Mononuclear cell (primary cell): ENCODE data around the gene MEGF8. TPM values are rescaled to one million over a fixed set of nuclear protein-coding genes. Genes with fewer than 3 reads are reported as not detected.

ENCODE experiments used
- H3K27me3 ChIP-seq: 2 replicates; pipeline ENCODE4 v1.6.0; 2011; ENCODE audit warnings: low read length, control low read depth; ENCODE audit not compliant: insufficient read depth
- H3K4me1 ChIP-seq: 2 replicates; pipeline ENCODE4 v1.5.1; 2011; ENCODE audit warnings: mild to moderate bottlenecking, low read length, control low read depth; ENCODE audit not compliant: insufficient read depth
- H3K4me3 ChIP-seq: 2 replicates; pipeline ENCODE4 v1.5.1; 2011; ENCODE audit warnings: mild to moderate bottlenecking, low read length, moderate library complexity
- H3K9me3 ChIP-seq: 2 replicates; pipeline ENCODE4 v1.5.1; 2011; ENCODE audit warnings: low read depth, mild to moderate bottlenecking, control low read depth, low read length
- total RNA-seq: library from RNA; depleted of rRNA; stranded (reverse); fragments of >200 nt; gene quantifications from one replicate; pipeline ENCODE4 v1.2.3, GENCODE V29; 2012

MEGF8 gene
- total RNA-seq, 1 donor = 1.6 TPM

DNA sequence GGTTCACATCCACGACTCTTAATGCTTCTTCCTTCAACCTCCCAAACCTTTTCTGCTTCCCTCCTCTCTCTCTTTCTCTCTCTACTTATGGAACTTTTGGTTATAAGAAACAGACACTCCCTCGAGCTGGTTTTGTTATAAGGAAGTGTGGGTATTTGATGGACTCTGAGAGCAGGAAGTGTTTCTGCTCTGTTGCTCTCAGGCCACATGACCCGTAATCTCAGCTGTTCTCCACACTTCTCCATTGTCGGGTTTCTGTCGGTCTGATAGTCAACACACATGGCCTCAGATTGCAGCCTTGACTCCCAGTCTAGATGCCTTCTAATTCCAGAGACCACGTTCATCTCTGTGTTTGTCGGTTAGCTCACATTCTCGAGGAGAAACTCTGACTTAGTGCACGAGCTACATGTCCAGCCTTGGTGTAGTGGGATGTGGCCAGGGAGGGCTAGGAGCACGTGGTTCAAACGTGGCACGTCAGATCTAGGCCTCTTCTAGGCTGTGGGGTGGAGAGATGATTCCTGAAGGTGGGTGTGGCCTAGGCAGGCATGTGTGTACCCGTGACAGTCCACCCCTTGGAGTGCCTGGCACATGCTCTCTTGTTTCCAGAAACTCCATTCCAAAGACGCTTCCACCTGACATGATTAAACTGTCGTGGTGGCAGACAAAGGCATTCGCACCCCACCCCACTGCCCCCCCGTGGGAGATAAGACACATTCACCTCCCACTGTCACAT lies 38.3 kb downstream of the MEGF8 start:
- H3K4me3 ChIP-seq = no peak overlapping the region
- peaks cover 11% of the 10 kb centered on the region for H3K4me1 ChIP-seq
- H3K27me3 ChIP-seq = no peaks in the 10 kb centered on the region
- H3K9me3 ChIP-seq = no peaks in the 10 kb centered on the region

DNA sequence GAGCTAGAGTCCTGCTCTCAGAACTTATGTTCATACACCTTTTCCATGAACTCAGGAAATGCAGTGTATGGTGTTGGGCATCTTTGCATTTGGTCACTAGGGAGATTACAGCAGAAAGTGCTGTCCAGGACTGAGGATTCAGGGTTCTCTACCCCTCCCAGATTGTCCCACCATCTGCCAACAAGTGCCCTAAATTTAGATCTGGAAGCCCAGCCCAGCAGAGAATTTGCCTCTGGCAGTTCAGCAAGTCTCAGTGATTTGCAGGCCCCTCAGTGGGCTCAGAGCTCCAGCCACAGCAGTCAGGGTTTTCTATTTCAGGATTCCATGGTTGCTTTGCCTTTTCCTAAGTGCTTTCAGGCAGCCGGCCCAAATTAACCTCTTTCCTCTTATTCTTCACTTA lies 41.2 kb downstream of the MEGF8 start:
- H3K4me1 ChIP-seq = peaks cover 17% of the 10 kb centered on the region
- H3K4me3 ChIP-seq = no peak overlapping the region
- H3K27me3 ChIP-seq = no peaks in the 10 kb centered on the region
- no peaks in the 10 kb centered on the region for H3K9me3 ChIP-seq

DNA sequence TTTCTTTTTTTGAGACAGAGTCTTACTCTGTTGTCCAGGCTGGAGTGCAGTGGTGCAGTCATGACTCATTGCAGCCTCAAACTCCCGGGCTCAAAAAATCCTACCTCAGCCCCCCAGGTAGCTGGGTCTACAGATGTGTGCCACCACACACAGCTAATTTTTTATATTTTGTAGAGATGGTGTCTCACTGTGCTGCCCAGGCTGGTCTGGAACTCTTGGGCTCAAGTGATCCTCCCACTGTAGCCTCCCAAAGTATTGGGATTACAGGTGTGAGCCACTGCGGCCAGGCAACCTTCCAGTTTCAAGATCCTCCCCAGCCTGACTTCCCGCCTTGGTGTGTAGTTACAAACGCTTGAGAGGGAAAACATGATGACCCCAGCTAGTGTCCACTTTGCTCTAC lies 42.5 kb downstream of the MEGF8 start:
- Histone ChIP-seq H3K4me3 (no peak overlapping the region), H3K9me3 (no peaks in the 10 kb centered on the region), H3K4me1 (peaks cover 17% of the 10 kb centered on the region), H3K27me3 (no peaks in the 10 kb centered on the region)

DNA sequence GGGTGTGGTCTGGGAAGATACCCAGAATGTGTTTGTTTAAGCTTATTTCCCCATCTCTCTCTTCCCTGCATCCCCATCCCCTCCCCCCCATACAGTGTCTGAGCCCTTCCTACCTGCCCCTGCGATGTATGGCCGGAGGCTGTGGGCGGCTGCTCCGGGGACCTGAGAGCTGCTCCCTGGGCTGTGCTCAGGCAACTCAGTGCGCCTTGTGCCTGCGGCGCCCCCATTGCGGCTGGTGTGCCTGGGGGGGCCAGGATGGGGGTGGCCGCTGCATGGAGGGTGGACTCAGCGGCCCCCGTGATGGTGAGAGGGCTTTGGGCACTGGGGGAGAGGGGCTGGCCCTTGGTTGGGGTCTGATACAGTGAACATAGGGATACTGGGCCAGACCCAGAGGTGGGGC lies 42.9 kb downstream of the MEGF8 start:
- no peaks in the 10 kb centered on the region for H3K27me3 ChIP-seq
- peaks cover 12% of the 10 kb centered on the region for H3K4me1 ChIP-seq
- no peaks in the 10 kb centered on the region for H3K9me3 ChIP-seq
- H3K4me3 ChIP-seq = no peak overlapping the region

DNA sequence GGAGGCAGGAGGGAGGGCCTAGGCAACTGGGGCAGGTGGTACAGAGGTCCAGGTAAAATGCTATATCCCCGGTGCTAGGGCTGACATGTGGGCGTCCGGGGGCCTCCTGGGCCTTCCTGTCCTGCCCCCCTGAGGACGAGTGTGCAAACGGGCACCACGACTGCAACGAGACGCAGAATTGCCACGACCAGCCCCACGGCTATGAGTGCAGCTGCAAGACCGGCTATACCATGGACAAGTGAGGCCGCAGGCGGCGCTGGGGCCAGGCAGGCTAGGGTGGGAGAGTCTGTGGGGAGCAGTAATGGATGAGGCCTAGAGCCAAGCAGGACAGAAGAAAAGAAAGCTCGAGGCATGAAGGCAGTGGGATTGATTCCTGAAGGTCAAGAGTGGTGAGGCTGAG lies 43.3 kb downstream of the MEGF8 start:
- Histone ChIP-seq H3K4me1 (peaks cover 11% of the 10 kb centered on the region), H3K9me3 (no peaks in the 10 kb centered on the region), H3K27me3 (no peaks in the 10 kb centered on the region)

DNA sequence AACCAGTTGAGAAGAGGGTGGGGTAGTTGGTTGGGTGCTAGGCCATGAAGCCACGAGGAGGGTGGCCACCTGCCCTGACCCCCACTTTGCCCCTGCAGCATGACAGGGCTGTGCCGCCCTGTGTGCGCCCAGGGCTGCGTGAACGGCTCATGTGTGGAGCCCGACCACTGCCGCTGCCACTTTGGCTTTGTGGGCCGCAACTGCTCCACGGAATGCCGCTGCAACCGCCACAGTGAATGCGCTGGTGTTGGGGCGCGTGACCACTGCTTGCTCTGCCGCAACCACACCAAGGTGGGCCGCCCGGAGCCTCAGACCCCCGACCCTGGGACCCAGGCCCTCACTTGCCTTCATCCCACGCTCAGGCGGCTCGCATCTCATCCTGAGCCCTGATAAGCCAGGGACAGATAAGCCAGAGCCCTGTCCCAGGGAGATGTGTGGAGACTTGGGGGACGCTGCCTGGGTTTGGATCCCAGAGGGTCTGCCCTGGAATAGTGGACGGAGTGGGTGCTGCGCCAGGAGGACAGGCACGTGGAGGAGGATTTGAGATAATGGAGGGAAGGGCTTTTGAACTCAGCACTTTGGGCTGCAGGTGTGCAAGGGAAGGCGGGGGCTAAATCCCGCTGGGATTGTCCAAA lies 44.1 kb downstream of the MEGF8 start:
- H3K27me3 ChIP-seq = no peaks in the 10 kb centered on the region
- peaks cover 8% of the 10 kb centered on the region for H3K4me1 ChIP-seq
- no peak overlapping the region for H3K4me3 ChIP-seq
- H3K9me3 ChIP-seq = no peaks in the 10 kb centered on the region

More for the DNA sequence above, 43.3 kb downstream of the MEGF8 start:
- no peak overlapping the region for H3K4me3 ChIP-seq

DNA sequence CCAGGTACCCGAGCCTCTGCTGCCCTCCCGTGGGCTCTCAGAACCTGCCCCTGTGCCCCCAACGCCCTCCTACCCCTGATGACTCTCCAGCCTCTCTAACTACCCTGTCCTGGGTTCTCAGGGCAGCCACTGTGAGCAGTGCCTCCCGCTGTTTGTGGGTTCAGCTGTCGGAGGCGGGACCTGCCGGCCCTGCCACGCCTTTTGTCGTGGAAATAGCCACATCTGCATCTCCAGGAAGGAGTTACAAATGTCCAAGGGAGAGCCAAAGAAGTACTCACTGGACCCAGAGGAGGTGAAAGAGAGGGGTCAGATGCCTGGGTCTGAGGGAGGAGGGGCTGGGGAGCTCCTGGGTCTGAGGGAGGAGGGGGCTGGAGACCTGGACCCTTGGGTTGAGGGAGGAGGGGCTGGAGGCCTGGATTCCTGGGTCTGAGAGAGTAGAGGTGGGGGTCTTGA lies 44.7 kb downstream of the MEGF8 start:
- H3K4me1 ChIP-seq = peaks cover 6% of the 10 kb centered on the region
- no peaks in the 10 kb centered on the region for H3K9me3 ChIP-seq
- H3K27me3 ChIP-seq = no peaks in the 10 kb centered on the region
- no peak overlapping the region for H3K4me3 ChIP-seq

DNA sequence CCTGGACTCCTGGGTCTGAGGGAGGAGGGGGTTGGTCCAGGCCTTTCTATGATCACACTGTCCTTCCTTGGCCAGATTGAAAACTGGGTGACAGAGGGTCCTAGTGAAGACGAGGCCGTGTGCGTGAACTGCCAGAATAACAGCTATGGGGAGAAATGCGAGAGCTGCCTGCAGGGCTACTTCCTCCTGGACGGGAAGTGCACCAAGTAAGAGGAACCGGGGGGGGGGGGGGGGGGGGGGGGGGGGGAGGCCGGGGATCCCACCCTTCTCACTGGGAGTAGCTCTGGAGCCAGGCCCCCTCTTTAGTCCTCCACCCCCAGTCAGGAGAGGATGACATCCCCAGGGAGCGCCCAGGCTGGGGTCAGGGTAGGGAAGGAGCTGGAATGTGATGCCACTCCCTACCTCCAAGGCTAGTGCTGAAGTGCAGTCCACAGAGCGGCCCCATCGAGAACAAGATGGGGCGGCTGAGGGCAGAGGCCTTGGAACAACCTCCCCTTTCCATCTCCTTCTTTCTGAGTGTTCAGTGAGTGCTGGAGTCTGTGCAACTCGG lies 45.3 kb downstream of the MEGF8 start:
- Histone ChIP-seq H3K4me1 (peaks cover 6% of the 10 kb centered on the region), H3K9me3 (no peaks in the 10 kb centered on the region), H3K27me3 (no peaks in the 10 kb centered on the region), H3K4me3 (no peak overlapping the region)

DNA sequence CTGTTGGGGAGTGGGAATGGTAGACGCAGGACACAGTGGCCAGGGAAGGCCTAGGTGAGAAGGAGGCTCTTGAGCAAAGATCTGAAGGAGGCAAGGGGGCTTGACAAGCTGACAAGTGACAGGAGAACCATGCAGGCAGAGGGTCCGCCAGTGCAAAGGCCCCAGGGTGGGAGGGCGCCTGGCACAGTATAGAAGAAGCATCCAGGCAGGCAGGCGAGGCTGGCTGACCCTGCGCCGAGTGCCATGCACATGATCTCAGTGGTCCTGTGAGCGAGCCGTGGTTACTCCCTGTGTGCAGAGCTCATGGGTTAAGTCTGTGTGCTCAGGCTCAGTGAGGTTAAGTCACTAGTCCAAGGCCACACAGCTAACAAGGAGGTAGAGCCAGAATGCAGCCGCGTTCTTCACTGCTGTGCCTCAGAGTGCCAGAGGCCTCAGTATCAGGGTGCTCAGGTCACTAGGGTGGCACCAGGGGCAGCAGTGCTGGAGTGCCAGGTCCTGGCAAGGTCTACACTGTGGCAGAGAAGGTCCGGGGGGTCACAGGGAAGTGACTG lies 49.5 kb downstream of the MEGF8 start:
- peaks cover 6% of the 10 kb centered on the region for H3K4me1 ChIP-seq

DNA sequence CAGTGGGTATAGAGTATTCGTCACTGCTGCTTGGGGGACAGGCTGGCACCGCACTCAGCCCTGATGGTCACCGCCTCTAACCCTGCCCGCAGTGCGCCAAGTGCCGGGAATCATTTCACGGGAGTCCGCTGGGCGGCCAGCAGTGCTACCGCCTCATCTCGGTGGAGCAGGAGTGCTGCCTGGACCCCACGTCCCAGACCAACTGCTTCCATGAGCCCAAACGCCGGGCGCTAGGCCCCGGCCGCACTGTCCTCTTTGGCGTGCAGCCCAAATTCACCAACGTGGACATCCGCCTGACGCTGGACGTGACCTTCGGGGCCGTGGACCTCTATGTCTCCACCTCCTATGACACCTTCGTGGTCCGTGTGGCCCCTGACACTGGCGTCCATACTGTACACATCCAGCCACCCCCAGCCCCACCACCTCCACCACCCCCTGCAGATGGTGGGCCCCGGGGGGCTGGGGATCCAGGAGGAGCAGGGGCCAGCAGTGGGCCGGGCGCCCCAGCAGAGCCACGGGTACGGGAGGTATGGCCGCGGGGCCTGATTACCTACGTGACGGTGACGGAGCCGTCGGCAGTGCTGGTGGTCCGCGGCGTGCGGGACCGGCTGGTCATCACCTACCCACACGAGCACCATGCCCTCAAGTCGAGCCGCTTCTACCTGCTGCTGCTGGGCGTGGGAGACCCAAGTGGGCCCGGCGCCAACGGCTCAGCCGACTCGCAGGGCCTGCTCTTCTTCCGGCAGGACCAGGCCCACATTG lies 50.2 kb downstream of the MEGF8 start:
- no peaks in the 10 kb centered on the region for H3K9me3 ChIP-seq
- H3K4me1 ChIP-seq = no peaks in the 10 kb centered on the region
- H3K27me3 ChIP-seq = no peaks in the 10 kb centered on the region
- H3K4me3 ChIP-seq = no peak overlapping the region

More for the DNA sequence above, 49.5 kb downstream of the MEGF8 start:
- Histone ChIP-seq H3K27me3 (no peaks in the 10 kb centered on the region), H3K9me3 (no peaks in the 10 kb centered on the region), H3K4me3 (no peak overlapping the region)

DNA sequence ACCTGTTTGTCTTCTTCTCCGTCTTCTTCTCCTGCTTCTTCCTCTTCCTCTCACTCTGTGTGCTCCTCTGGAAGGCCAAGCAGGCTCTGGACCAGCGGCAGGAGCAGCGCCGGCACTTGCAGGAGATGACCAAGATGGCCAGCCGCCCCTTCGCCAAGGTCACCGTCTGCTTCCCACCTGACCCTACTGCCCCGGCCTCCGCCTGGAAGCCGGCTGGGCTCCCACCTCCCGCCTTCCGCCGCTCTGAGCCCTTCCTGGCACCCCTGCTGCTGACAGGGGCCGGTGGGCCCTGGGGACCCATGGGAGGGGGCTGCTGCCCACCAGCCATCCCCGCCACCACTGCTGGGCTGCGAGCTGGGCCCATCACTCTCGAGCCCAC lies 50.7 kb downstream of the MEGF8 start:
- H3K4me3 ChIP-seq = no peak overlapping the region
- H3K4me1 ChIP-seq = no peaks in the 10 kb centered on the region
- no peaks in the 10 kb centered on the region for H3K9me3 ChIP-seq
- no peaks in the 10 kb centered on the region for H3K27me3 ChIP-seq

DNA sequence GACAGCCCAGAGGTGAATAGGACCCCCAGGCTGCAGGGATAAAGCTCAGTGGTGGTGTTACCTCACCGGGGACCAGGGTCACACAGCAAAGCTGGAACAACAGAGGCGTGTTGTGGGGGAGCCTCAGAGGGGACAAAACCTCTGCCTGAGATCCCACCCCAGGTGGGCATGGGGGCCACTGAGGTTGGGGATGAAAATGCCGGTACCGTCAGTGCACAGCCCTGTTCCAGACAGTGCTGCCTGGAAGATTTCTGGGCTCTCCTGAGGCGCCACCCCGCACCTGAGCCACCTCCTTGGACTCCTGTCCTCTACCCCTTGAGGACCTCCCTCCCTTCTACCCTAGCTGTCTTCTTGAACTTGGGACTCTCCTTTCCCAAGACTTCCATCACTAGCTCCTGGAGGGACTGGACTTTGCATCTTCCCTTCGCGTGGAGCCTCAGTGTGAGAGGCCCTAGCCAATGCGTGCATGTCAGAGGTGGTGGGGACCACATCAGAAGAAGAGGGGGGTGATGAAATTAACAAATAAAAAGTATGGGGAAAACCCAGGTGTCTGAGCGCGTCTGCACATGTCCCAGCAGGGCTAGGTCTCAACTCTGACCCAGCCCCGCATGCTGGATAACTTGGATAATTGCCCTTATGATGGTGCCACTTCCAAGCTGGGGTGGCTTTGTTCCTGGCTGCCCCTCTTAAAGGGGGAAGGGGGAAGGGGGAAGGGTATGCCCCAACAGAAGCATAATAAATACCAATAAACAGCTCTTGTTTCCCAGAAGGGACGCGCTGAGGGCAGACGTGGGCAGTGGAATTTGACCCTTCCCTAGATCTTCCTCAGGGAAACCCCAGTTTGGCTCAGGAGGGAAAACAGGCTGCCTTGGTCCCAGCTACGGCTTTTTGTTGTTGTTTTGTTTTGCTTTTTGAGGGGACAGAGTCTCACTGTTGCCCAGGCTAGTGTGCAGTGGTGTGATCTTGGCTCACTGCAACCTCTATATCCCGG lies 53.1 kb downstream of the MEGF8 start:
- H3K4me3 ChIP-seq = no peak overlapping the region
- no peaks in the 10 kb centered on the region for H3K27me3 ChIP-seq
- no peaks in the 10 kb centered on the region for H3K9me3 ChIP-seq
- no peaks in the 10 kb centered on the region for H3K4me1 ChIP-seq

DNA sequence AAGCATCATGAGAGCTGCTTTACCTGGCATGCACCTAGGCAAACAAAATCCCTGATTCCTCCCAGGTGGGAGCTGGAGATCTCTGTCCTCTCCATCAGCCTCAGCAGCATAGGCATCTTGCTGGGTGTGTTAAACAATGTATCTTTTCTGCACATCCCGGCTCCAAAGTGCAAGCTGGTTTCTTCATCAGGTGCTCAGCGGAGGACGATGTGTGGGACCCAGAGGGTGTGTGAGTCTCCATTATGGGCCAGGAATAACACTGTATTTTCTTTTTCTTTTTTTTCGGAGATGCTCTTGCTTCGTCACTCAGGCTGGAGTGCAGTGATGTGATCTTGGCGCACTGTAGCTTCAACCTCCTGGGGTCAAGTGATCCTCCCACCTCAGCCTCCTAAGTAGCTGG lies 54.7 kb downstream of the MEGF8 start:
- Histone ChIP-seq H3K9me3 (no peaks in the 10 kb centered on the region), H3K4me3 (no peak overlapping the region), H3K4me1 (no peaks in the 10 kb centered on the region), H3K27me3 (no peaks in the 10 kb centered on the region)
